ENCODE measurements around the gene CARS1.
"Not testable (repeated sequence)": the region's sequence is repeated elsewhere in the genome, so short reads cannot be mapped to it uniquely, and the experiment has no call there.

CARS1 gene

DNA sequence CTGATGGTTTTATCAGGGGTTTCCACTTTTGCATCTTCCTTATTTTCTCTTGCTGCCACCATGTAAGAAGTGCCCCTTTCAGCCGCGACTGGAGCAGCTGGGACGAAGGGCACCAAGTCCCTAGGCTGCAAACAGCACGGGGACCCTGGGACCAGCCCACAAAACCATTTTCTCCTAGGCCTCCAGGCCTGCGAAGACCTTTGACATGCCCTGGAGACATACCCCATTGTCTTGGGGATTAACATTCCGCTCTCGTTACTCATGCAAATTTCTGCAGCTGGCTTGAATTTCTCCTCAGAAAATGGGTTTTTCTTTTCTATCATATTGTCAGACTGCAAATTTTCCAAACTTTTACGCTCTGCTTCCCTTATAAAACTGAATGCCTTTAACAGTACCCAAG lies 6.7 kb upstream of the CARS1 start:
- in situ Hi-C loops (cut with MboI; ENCODE audit: low sequenced_read_pairs) = not testable (repeated sequence)

GRCh38 chr11:3063432-3063831 lies 6.2 kb upstream of the CARS1 start:
- in situ Hi-C loops (cut with MboI; ENCODE audit: low sequenced_read_pairs) = not testable (repeated sequence)

DNA sequence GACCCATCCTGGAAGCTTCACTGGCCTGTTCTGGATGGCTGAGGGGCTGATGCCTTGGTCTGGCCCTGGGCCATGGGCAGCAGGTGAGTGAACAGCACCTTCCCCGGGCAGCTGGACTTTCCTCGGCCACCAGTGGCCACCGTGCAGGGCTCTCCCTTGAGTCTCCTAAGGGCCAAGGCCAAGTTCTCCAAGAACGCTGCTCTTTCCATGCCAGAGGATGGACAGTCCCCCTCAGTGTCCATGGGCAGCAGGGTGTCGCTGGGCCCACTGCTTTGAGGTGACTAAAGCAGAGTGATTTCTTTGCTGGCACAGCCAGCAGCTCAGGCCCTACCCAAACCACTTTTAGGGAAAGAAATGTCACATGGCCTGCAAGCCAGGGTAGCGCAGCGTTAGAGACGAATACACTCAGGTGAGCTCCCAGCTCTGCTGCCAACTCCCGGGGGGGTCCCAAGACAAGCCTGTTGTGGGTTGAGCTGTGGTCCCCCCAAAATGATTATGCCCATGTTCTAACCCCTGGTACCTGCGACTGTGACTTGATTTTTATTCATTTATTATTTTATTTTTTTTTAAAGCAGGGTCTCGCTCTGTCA lies 3.3 kb upstream of the CARS1 start:
- in situ Hi-C loops (cut with MboI; ENCODE audit: low sequenced_read_pairs) = no loop called here

GRCh38 chr11:3058753-3059664 lies 1.8 kb upstream of the CARS1 start:
- in situ Hi-C loops (cut with MboI; ENCODE audit: low sequenced_read_pairs) = no loop called here

DNA sequence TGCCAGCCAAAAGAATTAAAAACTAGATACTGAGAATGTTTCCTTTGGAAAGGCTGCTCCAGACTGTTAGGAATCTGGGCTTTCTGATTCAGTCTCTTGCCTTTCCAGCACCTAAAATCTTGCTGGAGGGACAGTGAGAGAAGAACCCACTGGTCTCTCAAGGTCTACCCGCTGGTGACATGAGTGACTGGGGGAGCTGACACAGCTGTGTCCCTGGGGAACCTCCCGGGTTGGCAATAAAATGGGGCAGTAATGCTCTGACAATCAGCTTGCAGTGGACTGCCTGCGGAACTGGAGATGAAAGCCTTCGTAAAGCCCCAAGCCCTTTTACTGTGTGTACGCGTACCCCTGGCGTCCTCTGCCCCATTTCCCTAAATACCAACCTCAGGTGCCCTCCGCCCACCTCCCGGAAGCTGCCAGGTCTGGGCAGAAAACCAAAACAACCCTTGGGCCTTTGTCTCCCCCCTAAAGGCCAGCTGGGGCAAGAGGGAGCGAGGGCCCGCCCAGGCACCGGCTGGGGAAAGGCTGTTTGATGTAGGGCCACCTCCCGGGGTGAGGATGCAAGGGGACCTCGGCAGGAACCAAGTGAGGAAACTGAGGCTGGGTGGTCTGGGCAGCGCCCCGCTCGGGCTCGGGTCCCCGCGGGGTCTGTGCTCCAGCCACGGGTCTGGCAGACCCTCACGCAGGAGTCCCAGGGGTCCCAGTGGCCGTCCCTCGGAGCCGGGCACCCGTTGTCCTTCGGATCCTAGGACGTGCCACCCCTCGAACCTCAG lies 741 bp downstream of the CARS1 start:
- in situ Hi-C loops (cut with MboI; ENCODE audit: low sequenced_read_pairs) = no loop called here

DNA sequence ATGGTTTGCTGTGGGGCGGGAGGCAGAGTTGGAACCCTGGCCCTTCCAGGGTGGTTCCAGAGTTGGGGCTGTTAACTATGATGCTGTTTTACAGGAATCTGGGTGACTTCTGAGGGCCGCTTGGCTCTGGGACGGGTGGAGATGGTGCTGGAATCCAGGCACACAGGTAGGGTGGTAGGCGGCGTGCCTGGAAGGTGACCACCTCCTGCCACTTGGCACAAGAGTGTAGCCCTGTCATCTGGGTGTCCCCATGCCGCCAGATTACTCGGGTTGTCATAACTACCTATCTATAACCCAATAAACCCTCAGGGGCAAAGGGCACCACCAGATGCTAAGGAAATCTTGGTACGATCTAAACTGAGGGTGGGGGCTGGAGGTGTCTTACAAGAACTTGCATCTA lies 1.3 kb downstream of the CARS1 start:
- in situ Hi-C loops (cut with MboI; ENCODE audit: low sequenced_read_pairs) = no loop called here

GRCh38 chr11:3052567-3052966 lies 4.7 kb downstream of the CARS1 start:
- in situ Hi-C loops (cut with MboI; ENCODE audit: low sequenced_read_pairs) = no loop called here

GRCh38 chr11:3052109-3052479 lies 5.1 kb downstream of the CARS1 start:
- in situ Hi-C loops (cut with MboI; ENCODE audit: low sequenced_read_pairs) = no loop called here

- in situ Hi-C loops (cut with MboI; ENCODE audit: low sequenced_read_pairs) = no loop called here
Measured at GRCh38 chr11:3051196-3052108, 5.8 kb downstream of the CARS1 start.

GRCh38 chr11:3050386-3051195 lies 6.6 kb downstream of the CARS1 start:
- in situ Hi-C loops (cut with MboI; ENCODE audit: low sequenced_read_pairs) = no loop called here

DNA sequence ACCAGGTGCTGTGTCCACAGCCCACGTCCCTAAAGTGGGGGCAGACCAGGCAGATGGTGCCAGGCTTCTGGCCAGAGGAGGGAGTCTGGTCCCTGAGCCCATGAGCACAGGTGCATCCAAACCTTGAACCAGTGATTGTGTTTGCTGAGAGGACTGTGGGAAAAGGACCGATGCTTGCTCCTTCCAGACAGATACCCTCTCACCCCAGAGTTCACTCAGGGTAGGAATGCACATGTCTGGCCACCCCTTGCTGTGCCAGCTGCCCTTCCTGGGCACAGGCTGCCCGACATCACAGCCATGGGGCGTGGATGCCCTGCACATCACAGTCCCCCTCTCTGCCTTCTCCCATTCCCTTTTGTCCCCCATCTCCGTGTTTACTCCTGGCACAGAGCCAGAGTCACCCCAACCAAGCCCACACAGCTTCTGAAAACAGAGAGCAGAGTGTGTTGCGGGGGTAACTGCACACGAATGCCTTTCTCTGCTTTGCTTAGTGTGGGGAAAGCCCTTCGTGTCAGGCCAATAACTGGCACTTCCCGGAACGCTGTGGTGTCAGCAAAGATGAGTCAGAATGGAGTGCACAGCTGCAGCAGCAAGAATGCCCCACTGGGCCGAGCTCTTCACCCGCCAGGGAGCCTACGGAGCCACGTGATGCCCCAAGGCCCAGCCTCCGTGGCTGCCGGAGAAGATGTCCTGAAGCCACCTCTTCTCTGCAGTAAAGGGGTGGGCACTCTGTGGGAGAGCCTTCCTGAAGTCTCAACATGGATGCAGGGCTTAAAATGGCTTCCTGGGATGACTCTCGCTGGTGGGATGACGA lies 7.6 kb downstream of the CARS1 start:
- in situ Hi-C loops (cut with MboI; ENCODE audit: low sequenced_read_pairs) = no loop called here

DNA sequence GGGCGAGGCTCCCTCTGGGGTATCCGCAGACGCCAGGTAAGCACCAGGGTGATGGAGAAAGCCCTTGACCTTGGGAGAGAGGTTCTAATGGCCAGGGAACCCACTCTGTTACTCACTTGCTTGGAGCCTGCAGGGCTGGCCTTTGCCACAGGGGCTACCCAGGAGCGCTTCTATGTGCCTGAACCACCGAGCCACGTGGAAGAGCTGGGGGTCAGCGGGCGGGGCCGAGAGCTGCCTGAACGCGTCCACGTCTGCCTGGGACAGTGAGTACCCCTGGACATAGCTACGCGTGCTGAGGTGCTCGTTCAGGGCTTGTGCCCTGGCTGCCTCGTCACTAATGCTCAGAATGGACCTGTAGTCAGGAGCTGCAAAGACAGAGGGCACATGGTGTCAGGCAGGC lies 9.6 kb downstream of the CARS1 start:
- in situ Hi-C loops (cut with MboI; ENCODE audit: low sequenced_read_pairs) = no loop called here

GRCh38 chr11:3046641-3047040 lies 10.6 kb downstream of the CARS1 start:
- in situ Hi-C loops (cut with MboI; ENCODE audit: low sequenced_read_pairs) = no loop called here

GRCh38 chr11:3046190-3046589 lies 11.0 kb downstream of the CARS1 start:
- in situ Hi-C loops (cut with MboI; ENCODE audit: low sequenced_read_pairs) = no loop called here

DNA sequence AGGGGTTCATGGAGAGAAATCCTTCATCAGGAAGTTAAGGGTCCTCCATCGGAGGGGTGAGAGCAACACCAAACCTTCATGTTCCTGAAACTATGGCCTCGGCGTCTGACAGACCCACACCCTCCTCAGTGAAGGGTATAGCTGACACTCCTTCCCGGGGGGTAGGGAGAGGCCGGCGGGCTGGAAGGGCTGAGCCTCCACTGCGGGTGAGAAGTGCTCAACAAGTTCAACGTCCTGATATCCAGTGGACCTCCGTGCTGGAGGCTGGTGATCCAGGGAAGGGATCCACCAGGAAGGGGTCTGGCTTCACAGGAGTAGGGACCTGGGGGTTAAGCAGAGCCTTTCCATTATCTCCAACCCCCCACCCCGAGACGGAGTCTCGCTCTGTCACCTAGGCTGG lies 12.3 kb downstream of the CARS1 start:
- in situ Hi-C loops (cut with MboI; ENCODE audit: low sequenced_read_pairs) = no loop called here

- in situ Hi-C loops (cut with MboI; ENCODE audit: low sequenced_read_pairs) = no loop called here
Measured at GRCh38 chr11:3044004-3044403, 13.2 kb downstream of the CARS1 start.

DNA sequence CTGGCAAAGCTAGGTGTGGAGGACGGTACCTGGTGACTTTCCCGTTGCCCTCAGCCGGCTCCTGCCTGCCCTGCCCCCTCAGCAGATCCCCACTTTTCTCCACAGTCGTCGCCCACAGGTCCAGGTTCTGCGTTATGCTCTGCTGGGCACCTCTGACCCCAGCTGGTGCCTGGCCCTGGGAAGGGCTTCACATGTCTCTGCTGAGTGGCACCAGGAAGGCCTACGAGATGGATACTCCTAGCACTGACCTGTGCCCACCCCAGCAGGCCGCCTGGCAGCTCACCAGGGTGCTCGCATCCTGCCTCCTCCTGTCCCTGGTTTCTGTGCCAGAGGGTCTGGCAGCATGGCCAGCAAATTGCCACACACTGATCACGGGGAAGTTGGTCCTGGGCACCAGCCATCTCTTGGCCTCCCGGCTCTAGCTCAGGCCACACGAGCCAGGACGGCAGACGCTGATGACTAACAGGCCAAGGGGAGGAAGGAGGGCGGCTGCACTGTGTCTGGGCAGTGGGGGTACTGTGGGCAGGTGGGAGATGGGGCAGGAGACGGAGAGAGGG lies 13.8 kb downstream of the CARS1 start:
- in situ Hi-C loops (cut with MboI; ENCODE audit: low sequenced_read_pairs) = no loop called here

DNA sequence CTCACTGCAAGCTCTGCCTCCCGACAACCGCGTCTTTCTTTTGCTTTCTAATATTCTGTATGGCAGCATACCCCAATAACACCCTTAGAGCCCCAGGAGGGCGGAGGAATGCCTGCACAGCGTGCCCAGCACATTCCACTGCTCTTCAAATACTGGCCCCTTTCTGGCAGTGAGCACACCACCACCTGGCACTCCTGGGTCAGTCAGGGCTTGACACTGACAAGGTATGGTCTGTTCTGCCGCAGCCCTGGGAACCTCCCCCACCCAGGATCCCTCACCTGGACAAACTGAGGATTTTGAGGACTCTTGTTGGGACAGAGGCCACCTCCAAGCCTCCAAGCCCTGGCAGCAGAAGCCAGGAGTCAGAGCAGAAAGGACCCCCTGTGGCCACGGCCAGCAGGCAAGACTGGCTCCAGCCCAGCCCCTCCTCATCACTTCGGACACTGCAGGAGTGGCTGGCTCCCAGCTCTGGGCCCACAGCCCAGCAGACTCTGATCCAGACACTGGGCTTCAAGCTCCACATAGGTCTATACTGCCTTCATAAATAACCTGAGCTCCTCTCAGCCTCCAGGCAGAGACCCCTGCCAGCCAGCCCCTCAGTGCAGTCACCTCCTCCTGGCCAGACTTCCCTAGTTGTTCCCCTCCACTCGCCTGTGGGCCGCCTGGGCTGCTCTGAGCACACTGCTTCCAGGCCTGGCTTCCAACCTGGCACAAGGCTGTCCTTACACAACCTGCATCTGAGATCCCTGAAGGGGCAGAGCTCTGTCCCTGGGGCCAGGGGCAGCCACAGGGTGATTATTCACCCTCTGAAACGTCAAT lies 14.5 kb downstream of the CARS1 start:
- in situ Hi-C loops (cut with MboI; ENCODE audit: low sequenced_read_pairs) = no loop called here

Measured in hTERT RPE-1 (cell line).